SK-N-SH (cell line): ENCODE results near the gene TRIP10.

Experiments
- EP300 ChIP-seq, 2 experiments: IDR thresholded peaks; 2 replicates each; pipeline versions ENCODE4 v1.4.0 to v1.6.1; 2012; ENCODE audit warnings: borderline replicate concordance in 1 of 2, low read depth in 1 of 2, low read length in 1 of 2
- JUND ChIP-seq: IDR thresholded peaks from 2 replicates; pipeline ENCODE4 v1.4.0; 2012
- POLR2AphosphoS5 ChIP-seq: IDR thresholded peaks from 2 replicates; pipeline ENCODE4 v1.6.1; 2012; ENCODE audit warnings: low read depth, low read length
- RCOR1 ChIP-seq: fragments of 150-350 bp; IDR thresholded peaks from 2 replicates; pipeline ENCODE4 v1.6.1; 2017; ENCODE audit warnings: antibody characterized with exemption, low read length
- SMC3 ChIP-seq: IDR thresholded peaks from 2 replicates; pipeline ENCODE4 v1.6.1; 2012; ENCODE audit warnings: low read depth, low read length, improper control_type of control experiment
- TAF1 ChIP-seq: IDR thresholded peaks from 2 replicates; pipeline ENCODE4 v1.6.1; 2012; ENCODE audit warnings: low read depth, mild to moderate bottlenecking, low read length, moderate library complexity, borderline replicate concordance
- YY1 ChIP-seq: IDR thresholded peaks from 2 replicates; pipeline ENCODE4 v1.4.0; 2012; ENCODE audit warnings: low read depth, mild to moderate bottlenecking
- TF ChIP-seq, protein P1 (sequence below): IDR thresholded peaks from 2 replicates; pipeline ENCODE4; 2012
- TF ChIP-seq, protein P2 (sequence below): fragments of 200-600 bp; sonication (generic); IDR thresholded peaks from 2 replicates; pipeline ENCODE4 v1.6.1; 2017; ENCODE audit warnings: antibody characterized with exemption, mild to moderate bottlenecking, moderate library complexity
- TF ChIP-seq, protein P3 (sequence below): IDR thresholded peaks from 2 replicates; pipeline ENCODE4 v1.6.1; 2012; ENCODE audit warnings: mild to moderate bottlenecking, low read depth, low read length, moderate library complexity

DNA sequence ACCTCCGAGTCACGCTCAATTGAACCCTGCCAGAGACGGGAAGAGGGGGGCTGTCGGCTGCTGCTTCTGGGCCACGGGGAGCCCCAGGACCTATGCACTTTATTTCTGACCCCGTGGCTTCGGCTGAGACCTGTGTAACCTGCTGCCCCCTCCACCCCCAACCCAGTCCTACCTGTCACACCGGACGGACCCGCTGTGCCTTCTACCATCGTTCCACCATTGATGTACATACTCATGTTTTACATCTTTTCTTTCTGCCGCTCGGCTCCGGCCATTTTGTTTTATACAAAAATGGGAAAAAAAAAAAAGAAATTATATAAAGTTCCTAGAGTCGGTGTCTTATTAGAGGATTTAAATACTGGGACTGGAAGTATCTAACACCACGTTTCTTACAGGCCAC lies 11.7 kb downstream of the TRIP10 start:
- TF ChIP-seq, protein P1, sequence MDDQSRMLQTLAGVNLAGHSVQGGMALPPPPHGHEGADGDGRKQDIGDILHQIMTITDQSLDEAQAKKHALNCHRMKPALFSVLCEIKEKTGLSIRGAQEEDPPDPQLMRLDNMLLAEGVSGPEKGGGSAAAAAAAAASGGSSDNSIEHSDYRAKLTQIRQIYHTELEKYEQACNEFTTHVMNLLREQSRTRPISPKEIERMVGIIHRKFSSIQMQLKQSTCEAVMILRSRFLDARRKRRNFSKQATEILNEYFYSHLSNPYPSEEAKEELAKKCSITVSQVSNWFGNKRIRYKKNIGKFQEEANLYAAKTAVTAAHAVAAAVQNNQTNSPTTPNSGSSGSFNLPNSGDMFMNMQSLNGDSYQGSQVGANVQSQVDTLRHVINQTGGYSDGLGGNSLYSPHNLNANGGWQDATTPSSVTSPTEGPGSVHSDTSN, result no peak
- TF ChIP-seq RCOR1 (no peak), TAF1 (no peak), POLR2AphosphoS5 (no peak), YY1 (no peak), JUND (no peak), EP300 (IDR thresholded peaks at IDR 0.05; ENCODE audit: borderline replicate concordance in 1 of 2, low read depth in 1 of 2, low read length in 1 of 2) (no peak), SMC3 (no peak)
- TF ChIP-seq, protein P2, sequence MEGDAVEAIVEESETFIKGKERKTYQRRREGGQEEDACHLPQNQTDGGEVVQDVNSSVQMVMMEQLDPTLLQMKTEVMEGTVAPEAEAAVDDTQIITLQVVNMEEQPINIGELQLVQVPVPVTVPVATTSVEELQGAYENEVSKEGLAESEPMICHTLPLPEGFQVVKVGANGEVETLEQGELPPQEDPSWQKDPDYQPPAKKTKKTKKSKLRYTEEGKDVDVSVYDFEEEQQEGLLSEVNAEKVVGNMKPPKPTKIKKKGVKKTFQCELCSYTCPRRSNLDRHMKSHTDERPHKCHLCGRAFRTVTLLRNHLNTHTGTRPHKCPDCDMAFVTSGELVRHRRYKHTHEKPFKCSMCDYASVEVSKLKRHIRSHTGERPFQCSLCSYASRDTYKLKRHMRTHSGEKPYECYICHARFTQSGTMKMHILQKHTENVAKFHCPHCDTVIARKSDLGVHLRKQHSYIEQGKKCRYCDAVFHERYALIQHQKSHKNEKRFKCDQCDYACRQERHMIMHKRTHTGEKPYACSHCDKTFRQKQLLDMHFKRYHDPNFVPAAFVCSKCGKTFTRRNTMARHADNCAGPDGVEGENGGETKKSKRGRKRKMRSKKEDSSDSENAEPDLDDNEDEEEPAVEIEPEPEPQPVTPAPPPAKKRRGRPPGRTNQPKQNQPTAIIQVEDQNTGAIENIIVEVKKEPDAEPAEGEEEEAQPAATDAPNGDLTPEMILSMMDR, result no peak
- TF ChIP-seq, protein P3, sequence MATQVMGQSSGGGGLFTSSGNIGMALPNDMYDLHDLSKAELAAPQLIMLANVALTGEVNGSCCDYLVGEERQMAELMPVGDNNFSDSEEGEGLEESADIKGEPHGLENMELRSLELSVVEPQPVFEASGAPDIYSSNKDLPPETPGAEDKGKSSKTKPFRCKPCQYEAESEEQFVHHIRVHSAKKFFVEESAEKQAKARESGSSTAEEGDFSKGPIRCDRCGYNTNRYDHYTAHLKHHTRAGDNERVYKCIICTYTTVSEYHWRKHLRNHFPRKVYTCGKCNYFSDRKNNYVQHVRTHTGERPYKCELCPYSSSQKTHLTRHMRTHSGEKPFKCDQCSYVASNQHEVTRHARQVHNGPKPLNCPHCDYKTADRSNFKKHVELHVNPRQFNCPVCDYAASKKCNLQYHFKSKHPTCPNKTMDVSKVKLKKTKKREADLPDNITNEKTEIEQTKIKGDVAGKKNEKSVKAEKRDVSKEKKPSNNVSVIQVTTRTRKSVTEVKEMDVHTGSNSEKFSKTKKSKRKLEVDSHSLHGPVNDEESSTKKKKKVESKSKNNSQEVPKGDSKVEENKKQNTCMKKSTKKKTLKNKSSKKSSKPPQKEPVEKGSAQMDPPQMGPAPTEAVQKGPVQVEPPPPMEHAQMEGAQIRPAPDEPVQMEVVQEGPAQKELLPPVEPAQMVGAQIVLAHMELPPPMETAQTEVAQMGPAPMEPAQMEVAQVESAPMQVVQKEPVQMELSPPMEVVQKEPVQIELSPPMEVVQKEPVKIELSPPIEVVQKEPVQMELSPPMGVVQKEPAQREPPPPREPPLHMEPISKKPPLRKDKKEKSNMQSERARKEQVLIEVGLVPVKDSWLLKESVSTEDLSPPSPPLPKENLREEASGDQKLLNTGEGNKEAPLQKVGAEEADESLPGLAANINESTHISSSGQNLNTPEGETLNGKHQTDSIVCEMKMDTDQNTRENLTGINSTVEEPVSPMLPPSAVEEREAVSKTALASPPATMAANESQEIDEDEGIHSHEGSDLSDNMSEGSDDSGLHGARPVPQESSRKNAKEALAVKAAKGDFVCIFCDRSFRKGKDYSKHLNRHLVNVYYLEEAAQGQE, result no peak
